ENCODE measurements around the gene PRKCE. TPM values are rescaled to one million over a fixed set of nuclear protein-coding genes. Genes with fewer than 3 reads are reported as not detected.

Gene PRKCE
- total and polyA plus RNA-seq, 2 experiments from 2014 or later = 9.6 to 11.9 TPM

DNA sequence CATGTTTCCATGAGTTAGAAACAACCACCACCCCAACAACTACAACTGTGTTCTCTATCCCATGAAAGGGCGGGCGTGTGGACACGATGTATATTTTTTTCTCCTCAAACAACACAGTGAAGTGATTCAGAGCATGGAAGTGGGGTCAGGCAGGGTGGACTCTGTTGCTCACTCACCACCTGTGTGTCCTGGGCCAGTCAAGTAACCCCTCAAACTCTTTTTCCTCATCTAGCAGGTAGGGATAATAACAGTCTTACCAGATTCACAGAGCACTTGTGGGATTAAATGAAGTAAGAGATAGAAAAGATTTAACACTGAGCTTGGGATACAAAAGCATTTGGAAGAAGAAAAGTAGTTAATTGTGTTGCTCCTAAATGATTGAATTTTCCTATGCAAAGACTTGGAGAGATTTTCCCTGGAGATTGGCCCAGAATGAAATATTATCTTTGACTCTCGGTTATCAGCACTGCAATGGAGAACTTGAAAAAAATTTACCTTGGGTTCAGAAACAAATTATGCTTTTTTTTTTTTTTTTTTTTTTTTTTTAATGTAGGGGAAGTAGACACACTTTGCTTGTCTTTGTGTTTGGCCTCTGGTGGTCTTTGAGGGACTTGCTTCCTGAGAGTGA lies 483.9 kb downstream of the PRKCE start:
- no peak for DNase-seq (ENCODE audit: low spot score)
- no peak overlapping the region for H3K4me2 ChIP-seq
- H3K79me2 ChIP-seq = no peaks in the 10 kb centered on the region
- H3K4me1 ChIP-seq (ENCODE audit: insufficient read depth) = peaks cover 21% of the 10 kb centered on the region
- TF ChIP-seq EZH2phosphoT487 (IDR thresholded peaks at IDR 0.05; ENCODE audit: low read depth, severe bottlenecking, unreplicated experiment) = no peak
- TF ChIP-seq EZH2 (IDR thresholded peaks at IDR 0.05; ENCODE audit: borderline replicate concordance) = no peak
- TF ChIP-seq, protein P1, sequence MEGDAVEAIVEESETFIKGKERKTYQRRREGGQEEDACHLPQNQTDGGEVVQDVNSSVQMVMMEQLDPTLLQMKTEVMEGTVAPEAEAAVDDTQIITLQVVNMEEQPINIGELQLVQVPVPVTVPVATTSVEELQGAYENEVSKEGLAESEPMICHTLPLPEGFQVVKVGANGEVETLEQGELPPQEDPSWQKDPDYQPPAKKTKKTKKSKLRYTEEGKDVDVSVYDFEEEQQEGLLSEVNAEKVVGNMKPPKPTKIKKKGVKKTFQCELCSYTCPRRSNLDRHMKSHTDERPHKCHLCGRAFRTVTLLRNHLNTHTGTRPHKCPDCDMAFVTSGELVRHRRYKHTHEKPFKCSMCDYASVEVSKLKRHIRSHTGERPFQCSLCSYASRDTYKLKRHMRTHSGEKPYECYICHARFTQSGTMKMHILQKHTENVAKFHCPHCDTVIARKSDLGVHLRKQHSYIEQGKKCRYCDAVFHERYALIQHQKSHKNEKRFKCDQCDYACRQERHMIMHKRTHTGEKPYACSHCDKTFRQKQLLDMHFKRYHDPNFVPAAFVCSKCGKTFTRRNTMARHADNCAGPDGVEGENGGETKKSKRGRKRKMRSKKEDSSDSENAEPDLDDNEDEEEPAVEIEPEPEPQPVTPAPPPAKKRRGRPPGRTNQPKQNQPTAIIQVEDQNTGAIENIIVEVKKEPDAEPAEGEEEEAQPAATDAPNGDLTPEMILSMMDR (IDR thresholded peaks at IDR 0.05; ENCODE audit: poor library complexity) = no peak
- no peak overlapping the region for H2AFZ ChIP-seq
- H4K20me1 ChIP-seq (ENCODE audit: insufficient read depth, poor library complexity, severe bottlenecking) = no peaks in the 10 kb centered on the region
- H3K4me3 ChIP-seq = no peak overlapping the region
- no peaks in the 10 kb centered on the region for H3K27me3 ChIP-seq
- H3K27ac ChIP-seq = peak overlapping the region; percentile 70
- no peaks in the 10 kb centered on the region for H3K9me3 ChIP-seq (ENCODE audit: low read depth)
- H3K9me2 ChIP-seq (replicated peaks; ENCODE audit: insufficient read depth) = no peaks in the 10 kb centered on the region
- no peaks in the 10 kb centered on the region for H3K36me3 ChIP-seq (replicated peaks; ENCODE audit: insufficient read depth, low read depth)
- WGBS (ENCODE audit: low lambda C conversion rate, missing lambda C conversion rate) = 96% methylated on average over 4 of the region's 4 CpGs

DNA sequence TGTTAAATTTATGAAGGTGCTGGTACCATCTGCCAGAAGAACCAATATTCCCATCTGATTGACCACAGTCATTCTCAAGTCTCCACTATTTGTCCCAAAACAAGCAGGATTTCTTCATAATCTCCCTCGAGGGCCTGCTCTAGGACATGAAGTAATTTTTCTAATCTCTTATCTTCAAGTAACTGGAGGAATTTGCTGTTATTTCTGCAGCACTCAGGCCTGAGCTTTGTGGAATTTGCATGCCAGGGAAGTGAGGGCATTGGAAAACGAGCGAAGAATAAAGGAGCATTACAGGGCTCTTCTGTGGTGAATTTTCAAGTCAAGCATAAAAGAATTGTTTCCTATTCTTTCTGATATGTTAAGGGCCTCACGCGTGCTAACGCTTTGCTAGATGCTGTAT lies 484.5 kb downstream of the PRKCE start:
- no peaks in the 10 kb centered on the region for H3K9me3 ChIP-seq (ENCODE audit: low read depth)
- H3K79me2 ChIP-seq = no peaks in the 10 kb centered on the region
- no peaks in the 10 kb centered on the region for H3K27me3 ChIP-seq
- no peak overlapping the region for H2AFZ ChIP-seq
- peak; percentile 28 for DNase-seq (ENCODE audit: low spot score)
- H3K27ac ChIP-seq = peak overlapping the region; percentile 70
- H3K36me3 ChIP-seq (replicated peaks; ENCODE audit: insufficient read depth, low read depth) = no peaks in the 10 kb centered on the region
- no peaks in the 10 kb centered on the region for H3K9me2 ChIP-seq (replicated peaks; ENCODE audit: insufficient read depth)
- no peak overlapping the region for H3K4me3 ChIP-seq
- H3K4me1 ChIP-seq (ENCODE audit: insufficient read depth) = peaks cover 21% of the 10 kb centered on the region
- TF ChIP-seq EZH2phosphoT487 (IDR thresholded peaks at IDR 0.05; ENCODE audit: low read depth, severe bottlenecking, unreplicated experiment) = no peak
- no peak for TF ChIP-seq EZH2 (IDR thresholded peaks at IDR 0.05; ENCODE audit: borderline replicate concordance)
- TF ChIP-seq, protein P1 (IDR thresholded peaks at IDR 0.05; ENCODE audit: poor library complexity) = no peak
- peak overlapping the region; percentile 18 for H3K4me2 ChIP-seq
- 48% methylated on average over 6 of the region's 6 CpGs for WGBS (ENCODE audit: low lambda C conversion rate, missing lambda C conversion rate)
- no peaks in the 10 kb centered on the region for H4K20me1 ChIP-seq (ENCODE audit: insufficient read depth, poor library complexity, severe bottlenecking)

GRCh38 chr2:46136481-46136880 lies 485.0 kb downstream of the PRKCE start:
- no peaks in the 10 kb centered on the region for H3K9me3 ChIP-seq (ENCODE audit: low read depth)
- H3K79me2 ChIP-seq = no peaks in the 10 kb centered on the region
- WGBS (ENCODE audit: low lambda C conversion rate, missing lambda C conversion rate) = 32% methylated on average over 5 of the region's 5 CpGs
- H3K27me3 ChIP-seq = no peaks in the 10 kb centered on the region
- H2AFZ ChIP-seq = no peak overlapping the region
- no peak overlapping the region for H3K4me3 ChIP-seq
- no peaks in the 10 kb centered on the region for H4K20me1 ChIP-seq (ENCODE audit: insufficient read depth, poor library complexity, severe bottlenecking)
- H3K27ac ChIP-seq = peak overlapping the region; percentile 70
- DNase-seq (ENCODE audit: low spot score) = no peak
- TF ChIP-seq, protein P1 (IDR thresholded peaks at IDR 0.05; ENCODE audit: poor library complexity) = no peak
- H3K9me2 ChIP-seq (replicated peaks; ENCODE audit: insufficient read depth) = no peaks in the 10 kb centered on the region
- peak overlapping the region; percentile 18 for H3K4me2 ChIP-seq
- H3K4me1 ChIP-seq (ENCODE audit: insufficient read depth) = peaks cover 21% of the 10 kb centered on the region
- H3K36me3 ChIP-seq (replicated peaks; ENCODE audit: insufficient read depth, low read depth) = no peaks in the 10 kb centered on the region
